Adrenal gland (tissue), 5 donors: ENCODE results near the gene MEF2C.
A peak's percentile ranks its signal among the peaks of the same experiment; 100 is the strongest.

Experiments
- POLR2A ChIP-seq, 2 donors: fragments of 450-650 bp; IDR thresholded peaks; one replicate each; pipeline ENCODE4 v1.6.1; 2017; ENCODE audit warnings: antibody characterized with exemption in 2 of 2, mild to moderate bottlenecking in 2 of 2, moderate library complexity in 1 of 2
- TF ChIP-seq, protein P1 (sequence below), 6 experiments: fragments of 450-650 bp in 4 of 6; fragments of 200-600 bp in 2 of 6; sonication (generic) in 1 of 6; IDR thresholded peaks; 1 replicate in 5 of 6; 2 replicates in 1 of 6; pipeline versions ENCODE4 v1.5.1 to v1.8.0; 2016 to 2021; ENCODE audit warnings: antibody characterized with exemption in 6 of 6, mild to moderate bottlenecking in 2 of 6, moderate library complexity in 1 of 6
- donor health status: DM: no; HTN: no; CAD: no.

DNA sequence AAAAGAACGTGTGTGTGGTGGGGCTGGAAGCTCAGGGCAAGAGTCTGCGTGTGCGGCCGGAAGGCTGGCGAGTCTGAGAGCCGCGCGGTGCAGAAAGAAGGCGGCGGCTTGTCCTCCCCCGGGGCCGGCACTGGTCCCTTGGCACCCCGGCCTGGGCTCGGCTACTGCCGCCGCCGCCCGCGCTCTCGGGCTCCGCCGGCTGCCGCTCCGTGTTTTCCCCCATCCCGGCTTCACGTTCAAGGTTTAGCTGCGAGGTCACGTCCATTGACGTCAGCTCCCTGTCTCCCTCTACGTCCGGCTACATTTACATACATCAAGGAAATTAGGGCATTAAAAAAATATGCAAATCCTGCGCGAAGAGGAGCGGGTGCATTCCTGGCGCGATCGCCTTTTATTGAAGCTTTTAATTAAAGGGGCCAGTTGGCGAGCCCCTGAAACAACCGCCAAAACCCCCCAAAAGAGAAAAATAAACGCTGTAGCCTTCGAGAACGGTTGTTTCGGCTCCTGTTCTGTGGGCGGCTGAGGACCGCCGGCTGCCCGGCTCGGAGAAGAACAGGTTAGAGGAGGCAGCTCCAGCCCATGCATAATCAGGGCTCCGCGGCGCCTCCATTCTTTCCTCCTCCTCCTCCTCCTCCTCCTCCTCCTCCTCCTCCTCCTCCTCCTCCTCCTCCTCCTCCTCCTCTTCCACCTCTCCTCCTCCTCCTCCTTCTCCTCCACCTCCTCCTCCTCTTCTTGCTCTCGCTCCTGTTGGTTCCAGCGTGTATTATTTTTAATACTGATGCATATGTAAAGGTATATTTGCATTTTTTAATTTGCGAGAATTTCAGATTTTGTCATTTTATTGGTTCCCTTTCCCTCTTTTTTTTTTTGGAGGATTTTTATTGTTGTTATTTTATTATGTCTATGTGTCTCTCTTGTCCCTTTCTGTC, 207.0 kb downstream of the MEF2C start:
- TF ChIP-seq POLR2A (IDR thresholded peaks at IDR 0.05): peak; percentile 83 to 87
- TF ChIP-seq, protein P1, sequence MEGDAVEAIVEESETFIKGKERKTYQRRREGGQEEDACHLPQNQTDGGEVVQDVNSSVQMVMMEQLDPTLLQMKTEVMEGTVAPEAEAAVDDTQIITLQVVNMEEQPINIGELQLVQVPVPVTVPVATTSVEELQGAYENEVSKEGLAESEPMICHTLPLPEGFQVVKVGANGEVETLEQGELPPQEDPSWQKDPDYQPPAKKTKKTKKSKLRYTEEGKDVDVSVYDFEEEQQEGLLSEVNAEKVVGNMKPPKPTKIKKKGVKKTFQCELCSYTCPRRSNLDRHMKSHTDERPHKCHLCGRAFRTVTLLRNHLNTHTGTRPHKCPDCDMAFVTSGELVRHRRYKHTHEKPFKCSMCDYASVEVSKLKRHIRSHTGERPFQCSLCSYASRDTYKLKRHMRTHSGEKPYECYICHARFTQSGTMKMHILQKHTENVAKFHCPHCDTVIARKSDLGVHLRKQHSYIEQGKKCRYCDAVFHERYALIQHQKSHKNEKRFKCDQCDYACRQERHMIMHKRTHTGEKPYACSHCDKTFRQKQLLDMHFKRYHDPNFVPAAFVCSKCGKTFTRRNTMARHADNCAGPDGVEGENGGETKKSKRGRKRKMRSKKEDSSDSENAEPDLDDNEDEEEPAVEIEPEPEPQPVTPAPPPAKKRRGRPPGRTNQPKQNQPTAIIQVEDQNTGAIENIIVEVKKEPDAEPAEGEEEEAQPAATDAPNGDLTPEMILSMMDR (IDR thresholded peaks at IDR 0.05): peak in 1 of 6 experiments; percentile 4
